K562 (cell line): Measurements from ENCODE around the gene ZNF302. TPM values are rescaled to one million over a fixed set of nuclear protein-coding genes. Genes with fewer than 3 reads are reported as not detected.

Experiments used
- ATAC-seq: fragments of 200-7000 bp; cut with Tn5 transposase; 3 replicates; pipeline ENCODE4 v1.9.1; 2020; ENCODE audit warnings: moderate library complexity
- BruUV-seq: library from RNA; stranded (reverse); fragments of 400-500 nt; replicated peaks from 2 replicates; lab custom pipeline; 2021; lab: Mats Ljungman, UMichigan
- CTCF ChIA-PET: fragments of 300-600 bp; formaldehyde crosslinking; extraction: SDS; loops from one replicate; lab custom pipeline; 2021; ENCODE audit warnings: low intra/inter-chr PET ratio; lab: Yijun Ruan, JAX
- POLR2A ChIA-PET: fragments of 300-600, 350-650 bp; sonication (Branson Sonifier 250); formaldehyde crosslinking; extraction: SDS; loops from one replicate; lab custom pipeline; 2021; ENCODE audit warnings: antibody characterized with exemption, inconsistent platforms; lab: Yijun Ruan, JAX
- DNase-seq, 4 experiments: peaks; one replicate each; pipeline versions ENCODE4 v3.0.0 to v3.0.0-alpha.2; 2011 to 2018; ENCODE audit warnings: low spot score in 3 of 4, mixed read lengths in 3 of 4; ENCODE audit errors: extremely low read depth in 1 of 4
- FAIRE-seq: peaks from 2 replicates; lab custom pipeline; 2011; peaks lifted over from hg19 to GRCh38; lab: Jason Lieb, UNC
- H2AFZ ChIP-seq: 2 replicates; pipeline ENCODE4 v1.6.0; 2011; ENCODE audit warnings: low read depth, low read length, control low read depth, inconsistent platforms
- H3K27ac ChIP-seq: fragments of 200-600 bp; 3 replicates; pipeline ENCODE4 v1.8.0; 2011; ENCODE audit warnings: low read depth, mild to moderate bottlenecking, control low read depth, inconsistent platforms, low read length, moderate library complexity, mixed read lengths; ENCODE audit errors: extremely low read depth
- H3K27me3 ChIP-seq, 2 experiments: fragments of 300-600 bp in 1 of 2; 2 replicates in 1 of 2; 3 replicates in 1 of 2; pipeline versions ENCODE4 v1.6.0 to v1.8.0; 2011; ENCODE audit warnings: inconsistent platforms in 2 of 2, low read length in 2 of 2, mild to moderate bottlenecking in 1 of 2, mixed read lengths in 1 of 2, moderate library complexity in 1 of 2; ENCODE audit not compliant: control insufficient read depth in 2 of 2, insufficient read depth in 2 of 2
- H3K36me3 ChIP-seq: fragments of 300-600 bp; 3 replicates; pipeline ENCODE4 v1.8.0; 2011; ENCODE audit warnings: mild to moderate bottlenecking, low read length, inconsistent platforms; ENCODE audit not compliant: control insufficient read depth, insufficient read depth
- H3K4me1 ChIP-seq, 2 experiments: fragments of 200-600 bp in 1 of 2; replicated peaks in 1 of 2; 2 replicates in 1 of 2; 3 replicates in 1 of 2; pipeline versions ENCODE4 v1.5.1 to v1.8.0; 2011; ENCODE audit warnings: inconsistent platforms in 2 of 2, low read length in 2 of 2, mild to moderate bottlenecking in 1 of 2, mixed read lengths in 1 of 2, moderate library complexity in 1 of 2; ENCODE audit not compliant: control insufficient read depth in 2 of 2, insufficient read depth in 2 of 2
- H3K4me2 ChIP-seq: 2 replicates; pipeline ENCODE4 v1.6.1; 2011; ENCODE audit warnings: low read length, control low read depth, inconsistent platforms, mixed read lengths; ENCODE audit not compliant: insufficient read depth
- H3K4me3 ChIP-seq: fragments of 200-600 bp; sonication (generic), shearing (Covaris generic); 2 replicates; pipeline ENCODE4 v1.5.1; 2016; ENCODE audit warnings: control low read depth, inconsistent platforms
- H3K79me2 ChIP-seq: fragments of 200-600 bp; 3 replicates; pipeline ENCODE4 v1.8.0; 2011; ENCODE audit warnings: low read length, inconsistent platforms; ENCODE audit not compliant: control insufficient read depth, insufficient read depth
- H3K9ac ChIP-seq, 2 experiments: 2 replicates each; pipeline versions ENCODE4 v1.6.0 to v1.6.1; 2011; ENCODE audit warnings: low read depth in 2 of 2, low read length in 2 of 2, control low read depth in 1 of 2, inconsistent platforms in 1 of 2, mild to moderate bottlenecking in 1 of 2, mixed read lengths in 1 of 2; ENCODE audit not compliant: insufficient read depth in 1 of 2
- H3K9me1 ChIP-seq: one replicate; pipeline ENCODE4 v1.6.0; 2011; ENCODE audit warnings: inconsistent platforms, mild to moderate bottlenecking, low read length, moderate library complexity; ENCODE audit not compliant: control insufficient read depth, insufficient read depth
- H3K9me3 ChIP-seq: replicated peaks from 2 replicates; pipeline ENCODE4 v1.5.1; 2011; ENCODE audit warnings: low read depth, low read length, inconsistent platforms; ENCODE audit not compliant: control insufficient read depth, insufficient read depth
- H4K20me1 ChIP-seq: replicated peaks from 2 replicates; pipeline ENCODE4 v1.6.1; 2011; ENCODE audit warnings: low read length, inconsistent platforms, mixed read lengths; ENCODE audit not compliant: control insufficient read depth, insufficient read depth
- BRD4 ChIP-seq: fragments of 200-600 bp; sonication (generic); IDR thresholded peaks from 2 replicates; pipeline ENCODE4 v1.6.1; 2017; ENCODE audit warnings: inconsistent platforms
- HDAC8 ChIP-seq: fragments of 450-650 bp; IDR thresholded peaks from 2 replicates; pipeline ENCODE4 v1.6.1; 2016; ENCODE audit warnings: mild to moderate bottlenecking, missing genetic modification characterization, moderate library complexity, missing compliant biosample characterization
- HMG20A ChIP-seq: fragments of 450-650 bp; formaldehyde crosslinking; conservative IDR thresholded peaks from 2 replicates; pipeline ENCODE4 v1.4.0; 2020; ENCODE audit warnings: mild to moderate bottlenecking, mixed read lengths
- KLF13 ChIP-seq: fragments of 450-650 bp; IDR thresholded peaks from 2 replicates; pipeline ENCODE4 v1.6.1; 2016; ENCODE audit warnings: missing genetic modification characterization, low read depth, mild to moderate bottlenecking, missing compliant biosample characterization, moderate library complexity, borderline replicate concordance
- MED1 ChIP-seq: sonication (generic); formaldehyde crosslinking; IDR thresholded peaks from 2 replicates; pipeline ENCODE4 v1.8.1; 2023; ENCODE audit warnings: missing genetic modification reagents, borderline replicate concordance
- MXI1 ChIP-seq: IDR thresholded peaks from 2 replicates; pipeline ENCODE4 v1.6.1; 2011; ENCODE audit warnings: low read depth, mild to moderate bottlenecking, improper control_type of control experiment, low read length
- ZNF232 ChIP-seq: sonication (generic); formaldehyde crosslinking; IDR thresholded peaks from 2 replicates; pipeline ENCODE4 v1.8.0; 2022; ENCODE audit warnings: mild to moderate bottlenecking, missing genetic modification reagents
- ZNF584 ChIP-seq: fragments of 200-800 bp; sonication (Bioruptor generic); IDR thresholded peaks from 2 replicates; pipeline ENCODE4 v1.6.1; 2016; ENCODE audit warnings: low read depth, mild to moderate bottlenecking, missing genetic modification characterization, missing compliant biosample characterization
- ZNF76 ChIP-seq: fragments of 250-450 bp; sonication (Bioruptor Pico); IDR thresholded peaks from 2 replicates; pipeline ENCODE4 v1.4.0; 2020; ENCODE audit warnings: mild to moderate bottlenecking, moderate library complexity, borderline replicate concordance
- WGBS: fragments of 100-300 bp; shearing (Covaris generic); methylation state at CpG from one replicate; pipeline ENCODE4 v1.1.6; 2016; ENCODE audit warnings: low coverage, mixed read lengths; ENCODE audit not compliant: insufficient coverage; ENCODE audit errors: missing lambda C conversion rate; 5-methylcytosine and 5-hydroxymethylcytosine counted together
- in situ Hi-C: fragments of 300-500 bp; cut with MboI; formaldehyde crosslinking; loops from 4 replicates; pipeline ENCODE4 v1.15.0; 2018; ENCODE audit warnings: inconsistent platforms, mixed read lengths
- intact Hi-C: fragments of 100-400 bp; cut with micrococcal nuclease; formaldehyde crosslinking; loops from 2 replicates; pipeline ENCODE4 v1.14.2; 2022
- polyA plus RNA-seq, 8 experiments: library from polyadenylated mRNA; depleted of rRNA in 4 of 8; stranded (reverse) in 5 of 8; unstranded in 3 of 8; fragments of >200 nt; fragmentation: Nextera tagmentation in 2 of 8; fragmentation: Illumina TruSeq in 1 of 8; extraction: Ambion mirVana in 2 of 8; extraction: Trizol in 1 of 8; gene quantifications; 2 replicates each; pipeline versions ENCODE4 v1.2.1 to v1.2.3, GENCODE V29; 2011 to 2014; ENCODE audit warnings: inconsistent platforms in 1 of 8, missing spikeins in 1 of 8
- total RNA-seq, 7 experiments: library from RNA; depleted of rRNA in 6 of 7; stranded (reverse); fragments of >200 nt in 6 of 7; fragmentation: Illumina TruSeq in 2 of 7; extraction: Trizol in 2 of 7; gene quantifications; 2 replicates each; pipeline versions ENCODE4 v1.2.1 to v1.2.3, GENCODE V29; 2011 to 2021; ENCODE audit warnings: low replicate concordance in 1 of 7
- TF ChIP-seq, protein P1 (sequence below): fragments of 450-650 bp; formaldehyde crosslinking; IDR thresholded peaks from 2 replicates; pipeline ENCODE4 v1.4.0; 2020; ENCODE audit warnings: mild to moderate bottlenecking, moderate library complexity
- TF ChIP-seq, protein P2 (sequence below): sonication (generic); formaldehyde crosslinking; IDR thresholded peaks from 2 replicates; pipeline ENCODE4 v1.8.0; 2023; ENCODE audit warnings: mild to moderate bottlenecking, missing genetic modification reagents
- TF ChIP-seq, protein P3 (sequence below): fragments of 450-650 bp; IDR thresholded peaks from 2 replicates; pipeline ENCODE4 v1.6.1; 2014; ENCODE audit warnings: low read depth, mild to moderate bottlenecking, moderate library complexity, borderline replicate concordance
- TF ChIP-seq, protein P4 (sequence below): fragments of 250-450 bp; sonication (Bioruptor Pico); IDR thresholded peaks from 2 replicates; pipeline ENCODE4 v1.5.1; 2021; ENCODE audit warnings: mild to moderate bottlenecking

Gene ZNF302
- total and polyA plus RNA-seq, 9 of the 15 experiments (the other 6 are each of a cell fraction or from before 2014, with no cell fraction given) = 0.08 to 1.0 (median 0.27) TPM; not detected in 1

DNA sequence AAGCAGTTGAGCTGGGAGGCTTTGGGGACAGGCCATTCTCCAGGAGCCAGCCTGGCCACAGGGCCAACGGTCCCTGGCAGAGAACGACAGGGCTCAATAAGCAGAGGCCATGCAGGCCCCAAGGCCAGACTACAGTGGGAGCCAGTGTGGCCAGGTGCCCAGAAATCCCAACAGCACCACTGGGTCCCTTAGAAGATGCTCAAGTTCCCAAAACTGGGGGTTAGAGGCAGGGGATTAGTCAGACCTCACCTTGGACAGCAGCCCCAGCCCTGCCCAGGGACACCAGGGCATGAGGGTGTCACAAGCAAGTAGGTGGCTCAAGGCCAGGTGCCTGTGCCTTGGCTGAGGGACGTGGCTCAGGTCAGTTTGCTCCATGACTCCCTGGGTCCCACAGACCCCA, 13.3 kb upstream of the ZNF302 start:
- H3K27ac ChIP-seq = no peak overlapping the region
- no peaks in the 10 kb centered on the region for H3K9me3 ChIP-seq
- ChIA-PET CTCF (no interaction called here), POLR2A (no interaction called here)
- FAIRE-seq (no peak), ATAC-seq (no peak), DNase-seq (no peak)
- H3K27me3 ChIP-seq = no peaks in the 10 kb centered on the region
- in situ Hi-C loops (no loop called here), intact Hi-C loops (no loop called here)
- H3K79me2 ChIP-seq = no peaks in the 10 kb centered on the region
- peaks cover 0 to 21% of the 10 kb centered on the region in 2 experiments; a peak in 2 of 5 replicates for H3K4me1 ChIP-seq
- BruUV-seq = no TSS peak
- H3K36me3 ChIP-seq = no peaks in the 10 kb centered on the region
- H2AFZ ChIP-seq = no peak overlapping the region
- no peak for TF ChIP-seq MXI1
- TF ChIP-seq, protein P1, sequence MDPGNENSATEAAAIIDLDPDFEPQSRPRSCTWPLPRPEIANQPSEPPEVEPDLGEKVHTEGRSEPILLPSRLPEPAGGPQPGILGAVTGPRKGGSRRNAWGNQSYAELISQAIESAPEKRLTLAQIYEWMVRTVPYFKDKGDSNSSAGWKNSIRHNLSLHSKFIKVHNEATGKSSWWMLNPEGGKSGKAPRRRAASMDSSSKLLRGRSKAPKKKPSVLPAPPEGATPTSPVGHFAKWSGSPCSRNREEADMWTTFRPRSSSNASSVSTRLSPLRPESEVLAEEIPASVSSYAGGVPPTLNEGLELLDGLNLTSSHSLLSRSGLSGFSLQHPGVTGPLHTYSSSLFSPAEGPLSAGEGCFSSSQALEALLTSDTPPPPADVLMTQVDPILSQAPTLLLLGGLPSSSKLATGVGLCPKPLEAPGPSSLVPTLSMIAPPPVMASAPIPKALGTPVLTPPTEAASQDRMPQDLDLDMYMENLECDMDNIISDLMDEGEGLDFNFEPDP = no peak
- TF ChIP-seq, protein P2, sequence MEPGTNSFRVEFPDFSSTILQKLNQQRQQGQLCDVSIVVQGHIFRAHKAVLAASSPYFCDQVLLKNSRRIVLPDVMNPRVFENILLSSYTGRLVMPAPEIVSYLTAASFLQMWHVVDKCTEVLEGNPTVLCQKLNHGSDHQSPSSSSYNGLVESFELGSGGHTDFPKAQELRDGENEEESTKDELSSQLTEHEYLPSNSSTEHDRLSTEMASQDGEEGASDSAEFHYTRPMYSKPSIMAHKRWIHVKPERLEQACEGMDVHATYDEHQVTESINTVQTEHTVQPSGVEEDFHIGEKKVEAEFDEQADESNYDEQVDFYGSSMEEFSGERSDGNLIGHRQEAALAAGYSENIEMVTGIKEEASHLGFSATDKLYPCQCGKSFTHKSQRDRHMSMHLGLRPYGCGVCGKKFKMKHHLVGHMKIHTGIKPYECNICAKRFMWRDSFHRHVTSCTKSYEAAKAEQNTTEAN = no peak
- no peak for TF ChIP-seq ZNF232 (CRISPR knock-in tag)
- no peak for TF ChIP-seq HDAC8 (tag)
- TF ChIP-seq, protein P3, sequence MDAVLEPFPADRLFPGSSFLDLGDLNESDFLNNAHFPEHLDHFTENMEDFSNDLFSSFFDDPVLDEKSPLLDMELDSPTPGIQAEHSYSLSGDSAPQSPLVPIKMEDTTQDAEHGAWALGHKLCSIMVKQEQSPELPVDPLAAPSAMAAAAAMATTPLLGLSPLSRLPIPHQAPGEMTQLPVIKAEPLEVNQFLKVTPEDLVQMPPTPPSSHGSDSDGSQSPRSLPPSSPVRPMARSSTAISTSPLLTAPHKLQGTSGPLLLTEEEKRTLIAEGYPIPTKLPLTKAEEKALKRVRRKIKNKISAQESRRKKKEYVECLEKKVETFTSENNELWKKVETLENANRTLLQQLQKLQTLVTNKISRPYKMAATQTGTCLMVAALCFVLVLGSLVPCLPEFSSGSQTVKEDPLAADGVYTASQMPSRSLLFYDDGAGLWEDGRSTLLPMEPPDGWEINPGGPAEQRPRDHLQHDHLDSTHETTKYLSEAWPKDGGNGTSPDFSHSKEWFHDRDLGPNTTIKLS = no peak
- no peak for TF ChIP-seq KLF13 (tag)
- no peak for TF ChIP-seq ZNF76 (CRISPR knock-in tag)
- TF ChIP-seq, protein P4, sequence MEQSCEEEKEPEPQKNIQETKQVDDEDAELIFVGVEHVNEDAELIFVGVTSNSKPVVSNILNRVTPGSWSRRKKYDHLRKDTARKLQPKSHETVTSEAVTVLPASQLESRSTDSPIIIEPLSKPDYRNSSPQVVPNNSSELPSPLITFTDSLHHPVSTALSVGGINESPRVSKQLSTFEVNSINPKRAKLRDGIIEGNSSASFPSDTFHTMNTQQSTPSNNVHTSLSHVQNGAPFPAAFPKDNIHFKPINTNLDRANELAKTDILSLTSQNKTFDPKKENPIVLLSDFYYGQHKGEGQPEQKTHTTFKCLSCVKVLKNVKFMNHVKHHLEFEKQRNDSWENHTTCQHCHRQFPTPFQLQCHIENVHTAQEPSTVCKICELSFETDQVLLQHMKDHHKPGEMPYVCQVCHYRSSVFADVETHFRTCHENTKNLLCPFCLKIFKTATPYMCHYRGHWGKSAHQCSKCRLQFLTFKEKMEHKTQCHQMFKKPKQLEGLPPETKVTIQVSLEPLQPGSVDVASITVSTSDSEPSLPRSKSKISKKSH (CRISPR knock-in tag) = no peak
- TF ChIP-seq MED1 (CRISPR knock-in tag) = no peak
- TF ChIP-seq BRD4 = no peak
- no peak for TF ChIP-seq ZNF584 (CRISPR knock-in tag)
- no peak for TF ChIP-seq HMG20A (CRISPR knock-in tag)
- 0% methylated on average over 3 of the region's 3 CpGs for WGBS
- no peaks in the 10 kb centered on the region for H3K9me1 ChIP-seq
- H3K4me3 ChIP-seq = no peak overlapping the region
- no peaks in the 10 kb centered on the region for H4K20me1 ChIP-seq
- peak overlapping the region in 1 of 2 experiments; percentile 45; a peak in 1 of 4 replicates for H3K9ac ChIP-seq
- no peak overlapping the region for H3K4me2 ChIP-seq
